HG02763 (cell line): ENCODE data around the gene JAML.

Experiments
- ATAC-seq: cut with Tn5 transposase; IDR thresholded peaks from one replicate; pipeline ENCODE4 v1.9.1; 2021; ENCODE audit warnings: mild to moderate bottlenecking, moderate library complexity; ENCODE audit not compliant: unreplicated experiment

The JAML gene

GRCh38 chr11:118224511-118225188, at the start of gene JAML:
Gene JAML (minus strand): TSS chr11:118225011. CDS start chr11:118214866, 10,145 bp downstream.
- no peak for ATAC-seq

- no peak for ATAC-seq
Measured at GRCh38 chr11:118274186-118274585, 49.4 kb upstream of the JAML start.

DNA sequence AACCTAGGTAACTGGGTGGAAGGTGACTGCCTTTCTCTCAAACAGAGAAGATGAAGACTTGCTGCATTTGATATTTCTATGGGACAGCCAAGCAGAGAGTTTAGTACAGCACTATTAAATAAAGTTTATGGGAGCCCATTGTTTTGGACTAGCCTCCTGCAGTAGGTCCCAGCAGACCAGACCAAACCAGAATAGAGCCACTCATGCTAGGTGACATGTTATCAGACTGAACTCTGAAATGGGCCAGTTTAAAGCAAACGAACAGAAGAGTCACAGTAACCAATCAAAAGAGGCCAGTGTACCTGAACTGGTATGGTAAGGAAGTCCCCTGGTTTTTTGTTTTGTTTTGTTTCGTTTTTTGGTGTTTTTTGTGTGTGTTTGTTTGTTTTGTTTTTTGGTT, 47.2 kb upstream of the JAML start:
- ATAC-seq = no peak

GRCh38 chr11:118267486-118267885, 42.7 kb upstream of the JAML start:
- ATAC-seq = no peak

DNA sequence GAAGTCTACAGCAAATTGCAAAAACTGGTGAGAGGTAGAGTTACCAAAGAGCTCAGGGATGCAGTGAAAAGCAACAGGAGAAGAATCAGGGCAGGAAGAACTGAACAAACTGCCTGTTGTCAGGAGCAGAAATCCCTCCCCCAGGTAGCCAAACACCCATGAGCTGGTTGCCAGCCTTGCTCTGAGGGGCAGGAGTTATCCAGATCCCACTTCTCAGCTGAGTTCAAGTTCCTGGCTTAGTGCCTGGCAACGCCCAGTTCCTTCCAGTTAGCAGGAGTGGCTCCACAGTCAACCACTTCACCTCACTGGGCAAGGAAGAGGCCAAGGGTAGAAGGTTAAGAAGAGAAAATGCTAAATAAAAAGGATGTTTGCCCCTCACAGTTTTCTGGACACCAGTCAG, 41.1 kb upstream of the JAML start:
- ATAC-seq = no peak

DNA sequence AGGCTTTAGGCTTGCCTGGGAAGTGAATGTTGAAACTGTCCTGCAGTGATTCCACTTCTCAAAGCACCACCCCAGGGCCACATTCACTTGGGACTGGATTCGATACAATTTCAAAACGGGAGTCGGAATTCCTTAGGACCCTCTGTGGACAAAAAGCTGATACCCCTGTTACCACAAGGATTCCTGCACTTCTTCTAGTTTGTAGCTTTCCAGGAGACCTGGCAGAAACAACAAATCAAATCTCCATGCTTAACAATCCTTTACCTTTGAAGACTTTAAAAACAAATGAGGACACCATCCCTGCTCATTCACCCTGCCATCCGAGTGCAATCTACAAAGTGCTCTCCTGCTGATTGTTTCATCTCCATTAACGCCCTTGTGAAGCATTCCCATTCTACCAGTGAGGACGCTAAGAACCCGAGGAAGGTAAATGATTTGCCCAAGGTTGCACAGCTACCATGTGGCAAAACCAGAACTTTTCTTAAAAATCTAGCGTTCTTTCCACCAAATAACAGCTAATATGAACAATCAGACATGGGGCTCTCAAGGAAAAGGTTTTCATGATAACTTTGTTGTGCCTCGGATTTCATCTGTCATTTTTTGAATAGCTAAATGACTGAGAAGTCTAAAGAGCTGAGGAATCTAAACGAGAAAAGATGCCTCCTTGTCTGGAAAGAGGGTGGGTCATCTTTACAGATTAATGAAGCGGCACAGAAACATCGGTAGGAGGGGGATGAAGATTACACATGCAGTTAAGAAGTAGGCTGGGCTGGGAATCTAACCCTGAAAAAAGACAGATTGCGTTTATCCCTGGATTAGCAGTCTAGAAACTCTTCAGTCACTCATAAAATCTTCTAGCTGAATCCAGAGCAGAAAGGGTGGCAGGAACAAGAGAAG, 40.0 kb upstream of the JAML start:
- no peak for ATAC-seq

- no peak for ATAC-seq
Measured at GRCh38 chr11:118263695-118264568, 39.1 kb upstream of the JAML start, which contains the start of gene MPZL2. Gene MPZL2 (minus strand): TSS chr11:118264297. CDS start chr11:118264153, 144 bp downstream.

DNA sequence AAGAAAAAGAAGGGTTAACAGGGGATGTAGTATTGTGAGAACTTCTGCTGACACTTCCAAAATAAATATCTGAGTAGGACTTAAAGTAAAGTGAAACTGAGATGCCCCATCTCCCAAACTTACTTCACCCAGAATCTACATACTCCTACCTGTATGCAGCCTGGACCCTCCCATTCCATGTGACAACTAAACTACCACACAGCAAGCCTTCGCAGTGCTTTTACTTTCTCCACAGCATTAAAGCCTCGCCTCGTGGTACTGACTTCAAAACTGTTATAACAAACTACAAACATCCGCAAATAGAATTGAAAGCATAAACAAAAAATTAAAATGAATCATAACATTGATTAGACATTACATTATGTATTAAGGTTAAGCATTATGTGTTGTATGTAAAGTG, 38.3 kb upstream of the JAML start:
- no peak for ATAC-seq

DNA sequence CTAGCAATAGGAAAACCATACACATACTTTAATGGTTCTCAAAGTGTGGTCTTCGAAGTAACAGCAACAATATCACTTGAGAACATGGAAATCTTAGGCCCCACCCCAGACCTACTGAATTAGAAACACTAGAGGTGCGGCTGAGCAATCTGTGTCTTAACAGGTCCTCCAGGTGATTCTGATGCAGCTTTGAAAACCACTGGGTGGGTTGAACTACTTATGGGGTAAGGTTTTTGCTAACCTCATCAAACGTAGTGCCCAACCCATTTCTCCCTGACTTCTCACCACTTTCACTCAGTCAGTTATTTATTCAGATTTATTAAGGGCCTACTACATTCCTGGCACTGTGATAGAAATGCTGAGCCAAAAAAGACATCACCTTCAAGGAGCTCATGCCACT, 35.5 kb upstream of the JAML start:
- ATAC-seq = no peak

DNA sequence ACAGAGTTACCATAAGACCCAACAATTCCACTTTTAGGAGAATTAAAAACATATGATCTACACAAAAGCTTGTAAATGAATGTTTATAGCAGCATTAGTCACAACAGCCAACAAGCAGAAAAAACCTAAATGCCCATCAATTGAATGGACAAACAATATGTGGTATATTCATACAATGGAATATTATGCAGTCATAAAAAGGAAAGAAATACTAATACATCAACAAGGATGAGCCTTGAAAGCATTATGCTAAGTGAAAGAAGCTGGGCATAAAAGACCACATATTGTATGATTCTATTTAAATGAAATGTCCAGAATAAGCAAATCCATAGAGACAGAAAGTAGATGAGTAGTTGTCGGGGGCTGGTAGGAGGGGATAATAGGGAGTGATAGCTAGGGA, 34.3 kb upstream of the JAML start:
- ATAC-seq = no peak

GRCh38 chr11:118258410-118258809, 33.6 kb upstream of the JAML start:
- ATAC-seq = no peak

- no peak for ATAC-seq
Measured at GRCh38 chr11:118252688-118253087, 27.9 kb upstream of the JAML start.

GRCh38 chr11:118251858-118252652, 27.2 kb upstream of the JAML start, which contains the start of gene MPZL3:
Gene MPZL3 (minus strand): TSS chr11:118252365. CDS start chr11:118252294, 71 bp downstream.
- ATAC-seq = peak; percentile 79

DNA sequence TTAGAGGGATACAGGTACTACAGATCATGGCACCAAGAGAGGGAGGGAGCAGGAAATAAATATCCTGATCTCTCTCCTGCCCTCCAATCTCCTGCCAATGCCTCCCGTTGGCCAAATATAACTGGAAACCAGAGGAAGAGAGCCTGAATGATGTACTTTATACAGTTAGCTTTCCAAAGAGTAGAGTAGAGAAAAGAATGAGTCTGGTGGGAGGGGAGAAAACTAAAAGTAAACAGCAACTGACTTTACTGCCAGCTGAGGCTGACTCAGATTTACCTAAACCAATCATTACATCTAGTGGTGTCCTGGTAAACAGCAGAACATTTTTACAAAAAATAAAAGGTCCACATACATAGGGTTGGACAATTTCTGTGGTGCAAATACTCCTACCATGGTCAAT, 22.2 kb upstream of the JAML start:
- ATAC-seq = no peak

GRCh38 chr11:118245936-118246562, 21.2 kb upstream of the JAML start:
- ATAC-seq = no peak

DNA sequence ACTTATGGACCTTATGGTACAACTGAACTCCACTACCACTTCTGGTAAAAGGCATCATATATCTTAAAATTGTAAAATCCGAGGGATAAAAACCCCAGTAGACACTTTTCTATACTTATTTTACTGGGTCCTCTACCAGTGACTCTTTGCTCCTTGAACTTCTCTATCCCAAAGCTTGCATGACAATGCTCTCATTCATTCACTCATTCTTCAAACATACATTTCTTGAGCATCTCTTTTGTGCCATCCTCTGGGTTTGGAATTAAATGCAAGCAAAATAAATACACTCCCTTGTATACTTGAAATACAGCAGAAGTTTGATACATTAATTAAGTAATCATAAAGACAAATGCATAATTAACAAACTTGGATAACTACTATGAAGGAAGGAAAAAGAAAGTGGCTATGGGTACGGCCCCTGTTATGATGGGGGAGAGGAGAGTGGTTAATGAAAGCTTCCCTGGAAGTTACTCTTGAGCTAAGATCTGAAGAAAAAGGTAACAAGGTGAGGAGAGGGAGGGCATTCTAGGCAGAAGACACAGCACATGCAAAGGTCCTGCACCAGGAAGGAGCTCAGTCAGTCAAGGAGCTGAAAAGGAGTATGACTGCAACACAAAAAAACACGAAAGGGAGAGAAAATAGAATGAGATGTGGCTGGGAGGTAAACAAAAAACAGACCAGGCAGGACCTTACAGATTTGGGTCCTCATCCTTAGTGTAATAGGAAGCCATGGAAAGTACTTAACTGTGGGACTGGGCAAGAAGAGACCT, 19.4 kb upstream of the JAML start:
- no peak for ATAC-seq

- ATAC-seq = no peak
Measured at GRCh38 chr11:118243161-118243560, 18.4 kb upstream of the JAML start.

DNA sequence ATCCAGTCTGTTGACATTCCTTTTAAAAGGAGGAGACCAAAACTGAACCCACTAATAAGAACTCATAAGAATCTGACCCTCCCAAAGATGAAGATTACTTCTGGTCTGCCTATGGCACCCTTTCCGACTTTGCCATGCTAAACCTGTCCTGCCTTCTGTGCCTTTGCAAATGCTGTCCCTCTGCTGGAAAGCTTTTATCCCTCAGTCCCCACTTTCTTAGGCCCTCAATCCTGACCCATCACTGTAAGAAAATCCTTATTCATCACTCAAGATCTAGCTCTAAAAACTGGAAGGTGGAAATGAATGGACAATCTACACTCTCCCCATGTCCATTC, 16.9 kb upstream of the JAML start:
- no peak for ATAC-seq
